ENCODE measurements around the gene ODC1.
"Not testable (repeated sequence)": the region's sequence is repeated elsewhere in the genome, so short reads cannot be mapped to it uniquely, and the experiment has no call there.

The ODC1 gene

GRCh38 chr2:10447895-10448575 is at the start of gene ODC1:
Gene ODC1 (minus strand): TSS chr2:10448327. CDS start chr2:10445032, 3,295 bp downstream.
- DNase-seq = peak; percentile 94

GRCh38 chr2:10497797-10498251 is 49.7 kb upstream of the ODC1 start:
- DNase-seq = peak; percentile 28

- no peak for DNase-seq
Observed at GRCh38 chr2:10495988-10496313, 47.8 kb upstream of the ODC1 start.

GRCh38 chr2:10495311-10495987 is 47.3 kb upstream of the ODC1 start:
- no peak for DNase-seq

GRCh38 chr2:10494351-10495066 is 46.4 kb upstream of the ODC1 start:
- no peak for DNase-seq

- no peak for DNase-seq
Observed at GRCh38 chr2:10493634-10494281, 45.6 kb upstream of the ODC1 start.

GRCh38 chr2:10493075-10493633 is 45.0 kb upstream of the ODC1 start:
- no peak for DNase-seq

GRCh38 chr2:10490806-10491291 is 42.7 kb upstream of the ODC1 start:
- no peak for DNase-seq

- DNase-seq = no peak
Observed at GRCh38 chr2:10489842-10490555, 41.9 kb upstream of the ODC1 start.

- not testable (repeated sequence) for DNase-seq
Observed at GRCh38 chr2:10488142-10488541, 40.0 kb upstream of the ODC1 start.

GRCh38 chr2:10487741-10488104 is 39.6 kb upstream of the ODC1 start:
- DNase-seq = not testable (repeated sequence)

GRCh38 chr2:10487081-10487740 is 39.1 kb upstream of the ODC1 start:
- DNase-seq = no peak

- DNase-seq = no peak
Observed at GRCh38 chr2:10486601-10487079, 38.5 kb upstream of the ODC1 start.

GRCh38 chr2:10486091-10486490 is 38.0 kb upstream of the ODC1 start:
- DNase-seq = no peak

- DNase-seq = no peak
Observed at GRCh38 chr2:10482913-10483312, 34.8 kb upstream of the ODC1 start.

GRCh38 chr2:10482460-10482859 is 34.3 kb upstream of the ODC1 start:
- DNase-seq = no peak

- DNase-seq = no peak
Observed at GRCh38 chr2:10481666-10482157, 33.6 kb upstream of the ODC1 start.

- no peak for DNase-seq
Observed at GRCh38 chr2:10481055-10481665, 33.0 kb upstream of the ODC1 start.

- no peak for DNase-seq
Observed at GRCh38 chr2:10480359-10480949, 32.3 kb upstream of the ODC1 start.

GRCh38 chr2:10478916-10479315 is 30.8 kb upstream of the ODC1 start:
- DNase-seq = no peak

- DNase-seq = no peak
Observed at GRCh38 chr2:10478298-10478625, 30.1 kb upstream of the ODC1 start.
